Chondrocyte (in vitro differentiated cells): ENCODE results near the gene GSPT2. TPM values are rescaled to one million over a fixed set of nuclear protein-coding genes. Genes with fewer than 3 reads are reported as not detected.

Source experiments
- DNase-seq: peaks from one replicate; pipeline ENCODE4 v3.0.0; 2021; ENCODE audit warnings: mixed read lengths, low spot score
- H3K27ac Mint-ChIP-seq: one replicate; pipeline ENCODE4 v1.8.0; 2021; ENCODE audit warnings: mild to moderate bottlenecking, moderate library complexity, mixed read lengths; ENCODE audit not compliant: unreplicated experiment
- H3K27me3 Mint-ChIP-seq: 2 replicates; pipeline ENCODE4 v1.8.0; 2021; ENCODE audit warnings: low read depth, mixed read lengths
- H3K36me3 Mint-ChIP-seq: 2 replicates; pipeline ENCODE4 v1.8.0; 2021; ENCODE audit warnings: low read depth, mixed read lengths
- H3K4me1 Mint-ChIP-seq: 2 replicates; pipeline ENCODE4 v1.8.0; 2021; ENCODE audit warnings: low read depth, mild to moderate bottlenecking, mixed read lengths
- H3K4me3 Mint-ChIP-seq: one replicate; pipeline ENCODE4 v1.8.0; 2021; ENCODE audit warnings: mild to moderate bottlenecking, moderate library complexity, mixed read lengths; ENCODE audit not compliant: unreplicated experiment
- H3K9me3 Mint-ChIP-seq: 2 replicates; pipeline ENCODE4 v1.8.0; 2021; ENCODE audit warnings: low read depth, mixed read lengths
- CTCF ChIP-seq: fragments of 200-600 bp; sonication (generic); IDR thresholded peaks from 2 replicates; pipeline ENCODE4 v1.5.0; 2021; ENCODE audit warnings: antibody characterized with exemption, mild to moderate bottlenecking, moderate library complexity
- total RNA-seq: library from RNA; stranded (reverse); gene quantifications from 3 replicates; pipeline ENCODE4 v1.2.1, GENCODE V29; 2021

The GSPT2 gene
- total RNA-seq, 1 donor from 2014 or later = 9.6 TPM

- no peak for DNase-seq
- Mint-ChIP-seq H3K36me3 (no peaks in the 10 kb centered on the region), H3K27me3 (peaks cover 11% of the 10 kb centered on the region), H3K27ac (no peak overlapping the region), H3K9me3 (peaks cover 6% of the 10 kb centered on the region), H3K4me3 (no peak overlapping the region), H3K4me1 (no peaks in the 10 kb centered on the region)
- no peak for TF ChIP-seq CTCF
These were observed 15.0 kb upstream of the GSPT2 start for GRCh38 chrX:51728202-51728601.

GRCh38 chrX:51737091-51737490 is 6.2 kb upstream of the GSPT2 start:
- H3K36me3 Mint-ChIP-seq = no peaks in the 10 kb centered on the region
- no peak overlapping the region for H3K27ac Mint-ChIP-seq
- H3K9me3 Mint-ChIP-seq = peaks cover 9% of the 10 kb centered on the region

GRCh38 chrX:51742586-51742985 is 656 bp upstream of the GSPT2 start:
- Mint-ChIP-seq H3K4me1 (peaks cover 17% of the 10 kb centered on the region), H3K9me3 (peaks cover 28% of the 10 kb centered on the region), H3K27me3 (peaks cover 9% of the 10 kb centered on the region), H3K27ac (no peak overlapping the region), H3K4me3 (no peak overlapping the region), H3K36me3 (peaks cover 13% of the 10 kb centered on the region)
- DNase-seq = no peak
- no peak for TF ChIP-seq CTCF

More at GRCh38 chrX:51737091-51737490, 6.2 kb upstream of the GSPT2 start:
- no peaks in the 10 kb centered on the region for H3K4me1 Mint-ChIP-seq
- no peak overlapping the region for H3K4me3 Mint-ChIP-seq
- no peak for DNase-seq
- no peak for TF ChIP-seq CTCF
- peaks cover 21% of the 10 kb centered on the region for H3K27me3 Mint-ChIP-seq

- no peaks in the 10 kb centered on the region for H3K27me3 Mint-ChIP-seq
- H3K36me3 Mint-ChIP-seq = peaks cover 13% of the 10 kb centered on the region
- H3K4me1 Mint-ChIP-seq = peaks cover 17% of the 10 kb centered on the region
- TF ChIP-seq CTCF = no peak
- no peak overlapping the region for H3K4me3 Mint-ChIP-seq
- peaks cover 42% of the 10 kb centered on the region for H3K9me3 Mint-ChIP-seq
- no peak for DNase-seq
- no peak overlapping the region for H3K27ac Mint-ChIP-seq
These were observed 4.4 kb downstream of the GSPT2 start for GRCh38 chrX:51747671-51748070.

GRCh38 chrX:51759055-51759839 is 16.0 kb downstream of the GSPT2 start:
- Mint-ChIP-seq H3K4me3 (no peak overlapping the region), H3K9me3 (peaks cover 4% of the 10 kb centered on the region), H3K27ac (no peak overlapping the region), H3K27me3 (peaks cover 2% of the 10 kb centered on the region), H3K36me3 (no peaks in the 10 kb centered on the region), H3K4me1 (no peaks in the 10 kb centered on the region)
- no peak for TF ChIP-seq CTCF
- no peak for DNase-seq
